IPS-18a (cell line): ENCODE data around the gene EIF4E1B.

ENCODE experiments used
- H3K27ac ChIP-seq: one replicate; pipeline ENCODE4 v1.5.1; 2013; ENCODE audit warnings: low read length
- H3K27me3 ChIP-seq: one replicate; pipeline ENCODE4 v1.6.1; 2013; ENCODE audit warnings: mild to moderate bottlenecking, low read length; ENCODE audit not compliant: control insufficient read depth, insufficient read depth
- H3K36me3 ChIP-seq: one replicate; pipeline ENCODE4 v1.6.1; 2013; ENCODE audit warnings: low read depth, low read length; ENCODE audit not compliant: control insufficient read depth
- H3K4me1 ChIP-seq: one replicate; pipeline ENCODE4 v1.6.1; 2013; ENCODE audit warnings: low read depth, low read length; ENCODE audit not compliant: control insufficient read depth
- H3K4me3 ChIP-seq: one replicate; pipeline ENCODE4 v1.5.1; 2013; ENCODE audit warnings: low read length
- H3K9ac ChIP-seq: one replicate; pipeline ENCODE4 v1.6.1; 2013; ENCODE audit warnings: mild to moderate bottlenecking, low read length, moderate library complexity
- H3K9me3 ChIP-seq: one replicate; pipeline ENCODE4 v1.6.1; 2013; ENCODE audit warnings: low read depth, low read length; ENCODE audit not compliant: control insufficient read depth

The EIF4E1B gene

GRCh38 chr5:176608937-176609723 is 21.3 kb upstream of the EIF4E1B start:
- H3K27ac ChIP-seq = no peak overlapping the region
- peaks cover 27% of the 10 kb centered on the region for H3K27me3 ChIP-seq
- no peaks in the 10 kb centered on the region for H3K36me3 ChIP-seq
- H3K9ac ChIP-seq = peak overlapping the region; percentile 43
- peak overlapping the region; percentile 63 for H3K4me3 ChIP-seq
- no peaks in the 10 kb centered on the region for H3K9me3 ChIP-seq
- no peaks in the 10 kb centered on the region for H3K4me1 ChIP-seq

DNA sequence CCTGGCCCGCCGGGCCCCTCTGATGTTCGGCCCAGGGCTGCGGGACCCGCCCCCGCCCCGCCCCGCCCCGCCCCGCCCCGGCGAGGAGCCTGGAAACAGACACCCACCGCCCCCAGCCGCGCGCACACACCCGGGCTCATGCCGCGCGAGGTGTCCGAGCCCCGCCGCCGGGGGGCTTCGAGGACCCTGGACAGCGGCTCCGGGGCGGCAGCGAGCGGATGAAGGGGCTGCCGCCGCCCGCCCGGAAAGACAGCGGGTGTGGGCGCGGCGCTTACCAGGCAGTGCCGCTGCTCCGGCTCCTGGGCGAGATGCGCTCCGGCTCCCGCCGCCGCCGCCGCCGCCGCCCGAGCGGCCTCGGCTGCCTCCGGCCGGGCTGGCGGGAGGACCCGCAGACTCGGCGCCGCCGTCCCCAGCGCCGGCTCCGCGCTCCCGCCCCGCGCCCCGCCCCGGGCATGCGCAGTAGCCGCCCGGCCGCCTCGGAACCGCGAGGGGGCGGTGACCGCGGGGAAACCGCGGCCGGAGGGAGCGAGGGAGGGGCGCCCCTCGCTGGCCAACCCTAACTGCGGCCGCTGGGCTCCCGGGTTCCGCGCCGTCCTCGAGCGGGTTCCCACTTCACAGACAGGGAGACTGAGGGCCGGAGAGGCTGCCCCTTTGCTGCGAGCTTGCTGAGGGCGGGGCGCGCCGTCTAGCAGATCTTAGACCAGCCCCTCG is 20.6 kb upstream of the EIF4E1B start, which contains the start of gene GPRIN1:
TSS of gene GPRIN1 (minus strand) at position 433 of the 711 bp plus-strand sequence. CDS start 10,322 bp downstream, outside the sequence.
- peaks cover 27% of the 10 kb centered on the region for H3K27me3 ChIP-seq
- peak within 1 kb of the TSS; percentile 63 for H3K4me3 ChIP-seq
- peak within 1 kb of the TSS; percentile 43 for H3K9ac ChIP-seq
- H3K9me3 ChIP-seq = no peaks in the 10 kb centered on the region
- H3K27ac ChIP-seq = no peak within 1 kb of the TSS
- no peaks in the 10 kb centered on the region for H3K4me1 ChIP-seq
- H3K36me3 ChIP-seq = no peaks in the 10 kb centered on the region

DNA sequence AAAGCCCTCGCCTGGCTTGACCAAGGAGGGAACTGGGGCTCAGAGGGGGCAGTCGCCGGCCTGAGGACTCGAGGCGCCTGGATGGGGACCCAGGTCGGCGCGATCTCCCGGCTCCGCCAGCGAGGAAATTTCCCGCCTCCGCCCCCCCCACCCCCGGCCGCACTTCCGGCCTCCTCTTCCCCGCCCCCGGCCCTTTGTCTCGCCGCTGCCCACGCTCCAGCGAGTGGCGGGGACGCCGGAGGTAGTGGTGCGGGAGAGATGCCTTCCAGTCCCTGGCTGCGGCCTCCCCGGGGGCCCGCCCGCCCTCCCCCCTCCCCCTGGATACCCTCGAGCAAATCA is 20.1 kb upstream of the EIF4E1B start:
- H3K4me1 ChIP-seq = no peaks in the 10 kb centered on the region
- no peak overlapping the region for H3K27ac ChIP-seq
- no peak overlapping the region for H3K9ac ChIP-seq
- H3K9me3 ChIP-seq = no peaks in the 10 kb centered on the region
- H3K27me3 ChIP-seq = peaks cover 27% of the 10 kb centered on the region
- peak overlapping the region; percentile 37 for H3K4me3 ChIP-seq
- H3K36me3 ChIP-seq = no peaks in the 10 kb centered on the region

GRCh38 chr5:176611435-176611834 is 19.0 kb upstream of the EIF4E1B start:
- Histone ChIP-seq H3K27me3 (peaks cover 27% of the 10 kb centered on the region), H3K4me1 (no peaks in the 10 kb centered on the region), H3K9ac (no peak overlapping the region), H3K36me3 (no peaks in the 10 kb centered on the region), H3K27ac (no peak overlapping the region), H3K9me3 (no peaks in the 10 kb centered on the region), H3K4me3 (no peak overlapping the region)

GRCh38 chr5:176612008-176612407 is 18.5 kb upstream of the EIF4E1B start:
- no peak overlapping the region for H3K9ac ChIP-seq
- H3K9me3 ChIP-seq = no peaks in the 10 kb centered on the region
- no peak overlapping the region for H3K27ac ChIP-seq
- no peak overlapping the region for H3K4me3 ChIP-seq
- H3K36me3 ChIP-seq = no peaks in the 10 kb centered on the region
- no peaks in the 10 kb centered on the region for H3K4me1 ChIP-seq
- H3K27me3 ChIP-seq = peaks cover 32% of the 10 kb centered on the region

GRCh38 chr5:176612855-176613254 is 17.6 kb upstream of the EIF4E1B start:
- H3K4me3 ChIP-seq = no peak overlapping the region
- no peak overlapping the region for H3K27ac ChIP-seq
- no peaks in the 10 kb centered on the region for H3K36me3 ChIP-seq
- H3K9ac ChIP-seq = no peak overlapping the region
- H3K27me3 ChIP-seq = peaks cover 36% of the 10 kb centered on the region
- no peaks in the 10 kb centered on the region for H3K4me1 ChIP-seq
- no peaks in the 10 kb centered on the region for H3K9me3 ChIP-seq

- no peaks in the 10 kb centered on the region for H3K9me3 ChIP-seq
- H3K4me1 ChIP-seq = no peaks in the 10 kb centered on the region
- no peak overlapping the region for H3K4me3 ChIP-seq
- no peak overlapping the region for H3K27ac ChIP-seq
- peaks cover 46% of the 10 kb centered on the region for H3K27me3 ChIP-seq
- H3K36me3 ChIP-seq = no peaks in the 10 kb centered on the region
- H3K9ac ChIP-seq = no peak overlapping the region
Measured at GRCh38 chr5:176614805-176615478, 15.5 kb upstream of the EIF4E1B start.

GRCh38 chr5:176616511-176616910 is 14.0 kb upstream of the EIF4E1B start:
- Histone ChIP-seq H3K36me3 (no peaks in the 10 kb centered on the region), H3K4me3 (no peak overlapping the region), H3K9ac (no peak overlapping the region), H3K4me1 (no peaks in the 10 kb centered on the region), H3K9me3 (no peaks in the 10 kb centered on the region), H3K27me3 (peaks cover 53% of the 10 kb centered on the region), H3K27ac (no peak overlapping the region)

- H3K9ac ChIP-seq = no peak overlapping the region
- no peak overlapping the region for H3K27ac ChIP-seq
- H3K4me3 ChIP-seq = peak overlapping the region; percentile 51
- H3K9me3 ChIP-seq = no peaks in the 10 kb centered on the region
- no peaks in the 10 kb centered on the region for H3K36me3 ChIP-seq
- peaks cover 43% of the 10 kb centered on the region for H3K27me3 ChIP-seq
- no peaks in the 10 kb centered on the region for H3K4me1 ChIP-seq
Measured at GRCh38 chr5:176618783-176619182, 11.7 kb upstream of the EIF4E1B start.

- H3K4me3 ChIP-seq = peak overlapping the region; percentile 51
- H3K9ac ChIP-seq = no peak overlapping the region
- H3K27ac ChIP-seq = no peak overlapping the region
- no peaks in the 10 kb centered on the region for H3K36me3 ChIP-seq
- H3K27me3 ChIP-seq = peaks cover 43% of the 10 kb centered on the region
- no peaks in the 10 kb centered on the region for H3K9me3 ChIP-seq
- no peaks in the 10 kb centered on the region for H3K4me1 ChIP-seq
Measured at GRCh38 chr5:176619203-176619568, 11.3 kb upstream of the EIF4E1B start.

DNA sequence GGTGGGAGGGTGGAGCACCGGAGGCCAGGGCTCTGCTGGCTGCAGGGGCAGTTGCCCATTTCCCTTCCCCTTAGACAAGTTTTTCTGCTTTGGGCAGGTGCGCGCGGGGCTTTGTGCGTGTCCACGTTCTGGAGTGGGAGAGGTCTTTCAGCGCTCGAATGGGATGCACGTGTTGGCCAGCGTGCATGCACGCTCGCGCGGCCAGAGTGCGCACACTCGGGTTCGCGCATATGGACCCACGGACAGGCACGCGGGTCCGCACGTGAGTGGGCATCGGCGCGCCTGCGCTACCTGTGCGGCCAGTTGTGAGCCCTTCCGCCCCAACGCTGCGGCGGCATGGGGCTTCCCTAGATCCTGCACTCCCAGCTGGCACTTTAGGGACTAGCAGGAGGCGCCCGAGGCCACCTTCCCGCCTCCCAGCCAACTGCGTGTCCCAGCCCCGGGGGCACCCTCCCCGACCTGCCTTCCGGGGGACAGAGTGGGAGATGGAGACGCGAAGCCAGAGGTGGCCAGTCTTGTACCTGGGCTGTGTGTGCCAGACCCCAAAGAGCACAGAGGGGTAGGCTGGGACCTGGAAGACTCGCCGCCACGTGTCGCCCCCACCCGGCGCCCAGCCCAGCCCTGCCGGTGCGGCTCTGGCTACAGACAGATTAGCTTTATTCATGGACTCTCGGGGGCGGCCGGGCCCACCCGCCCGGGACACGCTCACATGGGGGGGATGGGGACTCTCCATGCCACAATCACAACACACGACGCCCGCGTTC is 10.7 kb upstream of the EIF4E1B start:
- no peak overlapping the region for H3K9ac ChIP-seq
- H3K27me3 ChIP-seq = peaks cover 43% of the 10 kb centered on the region
- H3K9me3 ChIP-seq = no peaks in the 10 kb centered on the region
- no peak overlapping the region for H3K27ac ChIP-seq
- no peaks in the 10 kb centered on the region for H3K4me1 ChIP-seq
- no peaks in the 10 kb centered on the region for H3K36me3 ChIP-seq
- peak overlapping the region; percentile 28 for H3K4me3 ChIP-seq
